DMS114 treated with DMSO at 0.1 percent for 48 hours (cell line): Measurements from ENCODE around the gene LIMK2.
"Not testable (repeated sequence)": the region's sequence is repeated elsewhere in the genome, so short reads cannot be mapped to it uniquely, and the experiment has no call there.

Experiments used
- DNase-seq: peaks from one replicate; lab custom pipeline; 2025; ENCODE audit not compliant: unreplicated experiment; lab: John Stamatoyannopoulos, UW

LIMK2 gene

DNA sequence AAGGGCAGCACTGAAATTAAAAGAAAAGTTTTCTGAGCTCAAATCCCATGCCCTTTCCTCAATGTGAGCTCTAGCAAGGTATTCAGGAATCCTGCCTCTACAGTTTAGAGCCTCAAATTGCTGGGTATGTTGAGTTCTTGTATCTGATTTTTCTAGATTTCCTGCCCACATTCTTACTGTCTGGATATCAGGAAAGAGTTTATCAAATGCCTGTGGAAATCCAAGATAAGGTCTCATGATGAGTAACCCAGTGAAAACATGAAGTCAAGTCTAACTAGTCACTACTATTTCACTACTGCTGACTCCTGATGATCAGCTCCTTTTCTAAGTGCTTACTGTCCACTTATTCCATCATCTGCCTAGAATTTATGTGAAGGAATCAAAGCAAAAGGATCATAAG is 29.8 kb downstream of the LIMK2 start:
- DNase-seq, result no peak

DNA sequence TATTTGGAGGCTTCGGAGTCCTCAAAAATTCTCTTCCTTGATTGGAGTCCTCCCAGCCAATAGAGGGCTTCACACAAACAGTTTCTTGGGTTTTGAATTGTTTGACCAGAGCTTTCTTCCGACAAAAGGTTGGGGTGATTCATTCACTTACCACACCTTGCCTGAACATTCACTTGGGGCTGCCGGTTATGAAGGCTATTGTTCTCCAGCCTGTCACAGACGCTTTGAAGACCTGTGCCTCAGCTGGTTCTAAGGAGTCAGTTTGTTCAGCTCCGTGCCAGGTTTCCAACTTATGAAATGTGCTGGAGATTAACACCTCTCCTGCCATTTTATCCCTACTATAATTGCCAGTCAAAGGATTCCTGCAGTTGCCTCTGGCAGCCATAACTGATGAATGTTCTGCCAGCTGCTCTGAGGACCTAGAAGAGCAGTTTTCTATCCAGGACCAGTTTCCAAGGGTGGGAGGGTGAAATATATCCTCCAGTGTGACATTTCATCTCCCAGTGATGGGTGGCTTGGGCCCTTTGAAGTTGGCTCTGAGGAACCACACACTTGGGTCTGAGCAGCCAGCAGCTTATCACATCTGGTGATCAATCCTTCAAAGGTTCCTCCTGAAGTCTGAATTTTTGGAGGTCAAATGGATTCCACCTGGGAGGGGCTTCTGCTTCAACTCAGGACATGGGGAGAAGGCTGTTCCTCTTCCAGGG is 31.4 kb downstream of the LIMK2 start:
- DNase-seq, result no peak

DNA sequence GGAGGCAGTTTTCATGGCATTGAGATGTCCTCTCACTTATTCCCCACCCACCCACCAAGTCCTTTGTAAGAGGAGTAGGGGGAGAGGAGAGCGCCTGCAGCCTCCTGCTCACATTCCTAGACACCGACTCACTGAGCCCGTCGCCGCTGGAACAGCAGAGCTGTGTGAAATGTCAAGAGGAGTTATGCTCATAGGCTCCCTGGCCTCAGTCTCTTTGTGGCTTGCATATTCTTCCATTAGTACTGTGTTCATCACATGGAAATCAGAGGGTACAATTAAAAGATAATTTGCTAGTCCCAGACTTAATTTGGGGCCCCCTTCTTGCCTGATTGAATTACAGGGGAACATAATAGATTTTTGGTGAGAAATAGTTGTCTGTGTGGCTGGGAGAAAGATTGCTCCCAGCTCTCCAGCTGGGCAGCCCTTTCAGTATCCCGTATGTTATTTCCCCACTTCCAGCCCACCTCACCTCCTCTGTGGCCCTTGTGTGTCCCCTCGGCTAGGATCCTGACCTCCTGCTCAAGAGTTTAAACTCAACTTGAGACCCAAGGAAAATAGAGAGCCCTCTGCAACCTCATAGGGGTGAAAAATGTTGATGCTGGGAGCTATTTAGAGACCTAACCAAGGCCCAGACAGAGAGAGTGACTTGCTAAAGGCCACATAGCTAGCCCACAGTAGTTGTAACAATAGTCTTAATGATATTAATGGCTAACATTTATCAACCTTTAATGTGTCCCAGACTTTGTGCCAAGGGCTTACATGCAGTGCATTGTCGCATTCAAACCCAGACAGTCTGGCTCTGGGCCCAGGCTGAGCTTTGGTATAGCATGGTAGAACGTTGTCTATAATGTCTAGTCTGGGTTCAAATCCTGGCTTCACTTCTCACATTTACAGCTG is 32.2 kb downstream of the LIMK2 start:
- no peak for DNase-seq

DNA sequence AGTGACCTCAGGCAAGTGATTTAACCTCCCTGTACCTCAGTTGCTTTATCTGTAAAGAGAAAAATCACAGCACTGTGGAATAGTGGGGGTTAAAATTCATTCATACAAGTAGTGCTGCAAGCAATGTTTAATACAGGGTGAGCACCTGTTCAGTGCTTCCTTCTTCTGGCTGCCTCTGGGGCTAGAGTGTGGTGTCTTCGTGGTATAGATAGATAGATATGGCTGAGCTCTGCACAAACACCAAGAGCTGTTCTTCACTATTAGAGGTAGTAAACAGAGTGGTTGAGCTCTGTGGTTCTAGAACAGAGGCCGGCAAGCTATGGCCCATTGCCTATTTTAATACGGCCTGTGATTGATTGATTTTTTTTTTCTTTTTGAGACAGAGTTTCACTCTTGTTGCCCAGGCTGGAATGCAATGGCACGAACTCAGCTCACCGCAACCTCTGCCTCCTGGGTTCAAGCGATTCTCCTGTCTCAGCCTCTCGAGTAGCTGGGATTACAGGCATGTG is 32.9 kb downstream of the LIMK2 start:
- DNase-seq, result no peak

DNA sequence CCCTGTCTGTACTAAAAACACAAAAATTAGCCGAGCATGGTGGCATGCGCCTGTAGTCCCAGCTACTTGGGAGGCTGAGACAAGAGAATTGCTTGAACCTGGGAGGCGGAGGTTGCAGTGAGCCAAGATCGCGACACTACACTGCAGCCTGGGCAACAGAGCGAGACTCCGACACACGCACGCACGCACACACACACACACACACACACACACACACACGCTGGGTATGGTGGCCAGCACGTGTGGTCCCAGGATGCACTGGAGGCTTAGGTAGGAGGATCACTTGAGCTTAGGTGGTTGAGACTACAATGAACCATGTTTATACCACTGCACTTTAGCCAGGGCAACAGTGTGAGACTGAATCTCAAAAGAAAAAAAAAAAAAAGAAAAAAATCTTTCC is 33.9 kb downstream of the LIMK2 start:
- DNase-seq, result not testable (repeated sequence)

DNA sequence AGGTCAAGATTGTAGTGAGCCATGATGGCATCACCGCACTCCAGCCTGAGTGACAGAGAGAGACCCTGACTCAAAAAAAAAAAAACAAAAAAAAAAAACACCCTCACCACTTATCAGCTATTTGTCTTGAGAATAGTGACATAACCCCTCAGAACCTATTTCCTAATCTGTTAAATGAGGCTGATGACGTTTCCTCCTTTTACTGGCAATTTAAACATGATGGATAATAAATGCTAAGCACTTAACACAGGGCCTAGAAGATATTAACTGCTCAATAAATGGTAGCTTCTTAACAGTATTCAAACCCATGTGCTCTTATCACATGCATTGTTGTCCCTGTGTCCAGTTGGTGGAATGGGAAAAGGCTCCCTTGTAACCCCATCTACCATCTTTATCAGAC is 34.6 kb downstream of the LIMK2 start:
- DNase-seq, result no peak

DNA sequence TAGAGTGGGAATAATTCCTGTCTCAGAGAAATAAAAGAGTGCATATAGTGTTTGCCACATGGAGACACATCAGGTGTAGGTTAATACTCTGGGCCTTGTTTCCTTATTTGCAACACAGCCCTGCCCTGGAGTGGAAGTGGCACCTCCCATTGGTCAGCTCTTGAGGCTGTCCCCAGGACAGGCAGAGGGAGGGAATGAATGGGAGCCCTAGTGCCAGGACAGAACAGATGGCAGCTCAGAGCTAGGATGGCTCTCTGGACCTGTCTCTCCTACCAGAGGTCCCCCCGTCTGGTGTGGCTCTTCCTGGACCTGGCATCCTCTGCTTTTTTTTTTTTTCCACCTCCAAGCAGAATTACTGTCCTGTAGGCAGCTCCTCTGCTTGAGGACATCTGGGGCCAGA is 35.6 kb downstream of the LIMK2 start:
- no peak for DNase-seq

DNA sequence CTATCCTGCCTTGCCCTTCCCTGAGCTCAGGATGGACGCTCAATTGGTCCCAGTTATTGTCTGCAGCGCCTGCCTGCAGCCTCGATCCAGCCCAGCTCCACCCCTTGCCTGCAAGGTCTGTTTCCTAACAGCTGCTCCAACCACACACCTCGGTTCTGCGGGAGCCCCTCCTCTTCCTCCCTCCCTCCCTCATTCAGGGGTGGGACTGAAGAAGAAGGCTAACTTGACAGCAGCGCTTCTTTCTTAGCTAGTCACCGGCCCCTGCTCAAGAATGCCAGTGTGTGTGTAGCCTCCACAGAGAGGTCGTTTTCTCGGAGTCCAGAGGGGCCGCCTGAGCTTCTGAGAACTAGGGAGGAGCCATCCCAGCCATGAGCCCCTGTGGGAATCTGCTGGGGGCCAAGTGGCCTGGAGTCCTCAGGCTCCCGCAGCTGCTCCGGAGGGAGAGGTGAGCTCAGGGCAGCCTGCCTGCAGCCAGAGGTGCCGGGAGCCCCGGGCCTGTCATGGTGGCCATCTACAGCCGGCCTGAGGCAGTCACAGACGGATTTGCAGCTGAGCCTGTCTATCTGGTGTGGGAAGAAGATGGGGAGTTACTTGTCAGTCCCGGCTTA is 36.1 kb downstream of the LIMK2 start:
- DNase-seq, result no peak

DNA sequence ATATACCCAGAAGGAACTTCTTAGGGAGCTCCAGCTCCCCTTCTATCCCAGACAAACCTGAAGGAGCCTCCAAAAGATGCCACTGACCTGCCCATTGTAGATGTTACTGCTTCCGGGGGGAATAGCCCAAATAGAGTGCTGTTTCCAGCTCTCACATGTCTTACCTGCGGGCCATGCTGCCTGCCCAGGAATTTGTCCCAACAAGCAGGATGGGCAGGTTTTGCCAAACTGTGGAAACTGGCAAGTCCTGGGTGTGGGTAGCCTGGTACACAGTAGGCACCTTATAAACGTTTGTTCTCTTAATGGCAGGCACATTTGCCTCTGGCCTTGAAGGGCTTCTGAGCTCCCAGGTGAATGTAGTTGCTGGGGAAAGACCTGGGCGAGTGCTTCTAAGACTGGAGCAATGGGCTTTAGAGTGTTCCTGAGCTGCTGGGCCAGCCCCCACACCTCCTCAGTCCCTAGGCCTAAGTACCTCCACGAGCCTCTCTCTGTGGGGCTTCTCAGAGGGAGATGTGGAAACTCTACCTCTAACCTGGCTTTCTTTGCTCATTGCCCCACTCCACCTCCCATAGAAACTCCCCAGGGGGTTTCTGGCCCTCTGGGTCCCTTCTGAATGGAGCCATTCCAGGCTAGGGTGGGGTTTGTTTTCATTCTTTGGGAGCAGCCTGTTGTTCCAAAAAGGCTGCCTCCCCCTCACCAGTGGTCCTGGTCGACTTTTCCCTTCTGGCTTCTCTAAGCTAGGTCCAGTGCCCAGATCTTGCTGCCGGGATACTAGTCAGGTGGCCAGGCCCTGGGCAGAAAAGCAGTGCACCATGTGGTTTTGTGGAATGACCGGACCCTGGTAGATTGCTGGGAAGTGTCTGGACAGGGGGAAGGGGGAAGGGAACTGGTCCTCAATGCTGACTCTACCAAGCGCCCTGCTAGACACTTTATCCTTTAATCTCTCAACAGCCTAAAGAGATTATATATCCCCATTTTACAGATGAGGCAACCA is 37.2 kb downstream of the LIMK2 start:
- DNase-seq, result no peak

DNA sequence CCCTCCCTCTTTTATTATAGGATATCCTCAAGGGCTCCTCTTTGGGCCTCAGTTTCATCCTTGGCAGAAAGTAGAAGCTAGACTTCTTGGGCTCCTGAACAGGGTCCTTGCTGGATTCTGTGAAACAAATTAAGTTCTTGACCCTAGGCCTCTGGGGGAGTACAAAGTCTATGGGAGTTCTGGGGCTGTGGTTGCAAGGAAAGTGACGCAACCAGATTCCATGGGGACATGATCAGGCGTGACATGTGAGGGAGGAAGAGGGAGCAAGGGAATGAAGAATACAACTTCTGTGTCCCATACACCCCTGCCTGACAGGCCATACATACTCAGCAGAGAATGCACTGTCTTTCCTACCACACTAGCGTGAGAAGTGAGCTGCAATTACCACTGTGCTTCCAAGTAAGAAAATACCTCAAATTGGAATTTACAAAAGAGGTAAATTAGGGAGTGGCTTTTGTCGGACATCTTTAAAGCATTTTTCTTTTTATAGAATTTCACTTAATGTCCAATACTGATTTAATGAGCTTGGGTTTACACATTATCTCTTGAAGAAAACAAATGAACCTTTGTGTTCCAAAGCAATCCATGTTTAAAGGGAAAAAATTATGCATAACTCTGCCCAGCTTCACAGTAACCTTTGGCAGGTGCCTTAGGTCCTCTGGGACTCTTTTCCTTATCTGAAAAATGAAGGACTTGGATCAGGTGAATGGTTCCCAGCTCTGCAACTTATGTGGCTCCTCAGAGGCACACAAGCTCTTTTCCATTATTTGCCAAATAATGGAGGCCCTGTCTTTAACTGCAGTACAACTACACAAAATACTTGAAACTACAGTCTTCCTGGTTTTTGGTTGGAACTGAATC is 38.9 kb downstream of the LIMK2 start:
- no peak for DNase-seq

DNA sequence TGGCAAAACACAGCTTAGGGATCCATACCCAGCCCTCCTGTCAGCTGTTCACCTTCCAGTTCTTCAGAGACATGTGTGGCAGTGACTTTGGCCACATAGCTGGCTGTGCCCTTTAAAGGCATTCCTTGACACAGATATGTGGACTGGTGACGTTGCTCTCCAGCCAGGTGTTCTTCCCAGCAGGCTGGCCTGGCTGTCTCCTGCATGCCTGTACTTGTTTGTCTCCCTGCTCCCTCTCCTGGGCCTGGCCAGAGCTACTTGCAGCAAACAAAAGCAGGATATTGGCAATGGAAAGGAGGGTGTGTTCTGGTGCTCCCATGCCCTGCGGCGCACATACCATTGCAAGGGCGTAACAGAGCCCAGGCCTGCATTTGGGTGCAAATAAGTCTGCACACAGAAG is 41.9 kb downstream of the LIMK2 start:
- DNase-seq, result no peak

DNA sequence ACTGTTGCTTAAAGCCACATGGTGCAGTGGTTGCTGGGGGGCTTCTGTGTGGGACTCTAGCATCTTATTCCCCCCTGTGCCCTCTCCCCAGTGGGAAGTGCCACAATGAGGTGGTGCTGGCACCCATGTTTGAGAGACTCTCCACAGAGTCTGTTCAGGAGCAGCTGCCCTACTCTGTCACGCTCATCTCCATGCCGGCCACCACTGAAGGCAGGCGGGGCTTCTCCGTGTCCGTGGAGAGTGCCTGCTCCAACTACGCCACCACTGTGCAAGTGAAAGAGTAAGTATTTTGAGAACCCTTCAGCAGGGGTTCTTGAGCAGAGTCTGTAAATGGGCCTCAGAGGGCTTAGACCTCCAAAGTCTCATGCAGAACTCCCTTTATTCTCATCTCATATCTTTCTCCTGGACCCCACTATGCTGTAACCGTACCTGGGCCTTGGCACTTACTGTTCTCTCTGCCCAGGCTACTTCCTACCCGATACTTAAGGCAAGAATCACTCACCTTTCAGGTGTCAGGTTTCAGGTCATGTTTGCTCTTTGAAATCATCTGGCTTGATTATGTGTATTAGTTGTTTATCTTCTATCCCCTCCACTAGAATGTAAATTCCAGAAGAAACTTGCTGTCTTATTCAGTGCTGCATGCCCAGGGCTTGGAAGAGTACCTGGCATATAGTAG is 47.8 kb downstream of the LIMK2 start:
- DNase-seq, result no peak

DNA sequence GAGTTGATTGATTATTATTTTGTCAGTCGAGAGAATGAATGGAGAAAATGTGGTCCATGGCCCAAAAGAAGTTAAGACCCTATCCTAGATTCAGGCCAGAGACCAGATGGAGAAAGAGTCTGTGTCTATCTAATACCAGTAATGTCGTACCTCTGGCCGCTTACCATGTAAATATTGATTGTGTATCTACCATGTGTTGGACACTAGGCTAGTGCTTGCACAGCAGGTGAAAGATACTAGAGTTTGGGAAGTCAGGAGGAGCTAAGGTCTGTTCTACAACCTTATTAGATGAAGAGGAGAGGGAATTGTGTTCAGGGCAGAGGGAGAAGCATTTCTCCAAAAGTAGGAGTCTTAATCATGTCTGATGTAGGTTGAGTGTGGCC is 48.4 kb downstream of the LIMK2 start:
- DNase-seq, result no peak

DNA sequence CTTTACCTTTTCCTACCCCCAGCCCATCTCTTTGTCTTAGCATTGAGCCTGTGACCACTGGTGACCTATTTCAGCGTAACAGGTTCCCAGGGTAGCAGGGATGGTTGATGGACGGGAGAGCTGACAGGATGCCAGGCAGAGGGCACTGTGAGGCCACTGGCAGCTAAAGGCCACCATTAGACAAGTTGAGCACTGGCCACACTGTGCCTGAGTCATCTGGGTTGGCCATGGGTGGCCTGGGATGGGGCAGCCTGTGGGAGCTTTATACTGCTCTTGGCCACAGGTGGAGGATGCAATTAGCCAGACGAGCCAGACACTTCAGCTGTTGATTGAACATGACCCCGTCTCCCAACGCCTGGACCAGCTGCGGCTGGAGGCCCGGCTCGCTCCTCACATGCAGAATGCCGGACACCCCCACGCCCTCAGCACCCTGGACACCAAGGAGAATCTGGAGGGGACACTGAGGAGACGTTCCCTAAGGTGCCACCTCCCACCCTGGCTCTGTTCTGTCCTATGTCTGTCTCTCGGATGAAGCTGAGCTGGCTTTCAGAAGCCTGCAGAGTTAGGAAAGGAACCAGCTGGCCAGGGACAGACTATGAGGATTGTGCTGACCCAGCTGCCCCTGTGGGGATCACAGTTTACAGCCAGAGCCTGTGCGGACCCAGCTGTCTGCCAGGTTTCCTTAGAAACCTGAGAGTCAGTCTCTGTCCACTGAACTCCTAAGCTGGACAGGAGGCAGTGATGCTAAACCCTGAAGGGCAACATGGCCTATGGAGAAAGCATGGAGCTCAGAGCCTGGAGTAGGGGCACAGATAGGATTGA is 50.4 kb downstream of the LIMK2 start:
- DNase-seq, result no peak

DNA sequence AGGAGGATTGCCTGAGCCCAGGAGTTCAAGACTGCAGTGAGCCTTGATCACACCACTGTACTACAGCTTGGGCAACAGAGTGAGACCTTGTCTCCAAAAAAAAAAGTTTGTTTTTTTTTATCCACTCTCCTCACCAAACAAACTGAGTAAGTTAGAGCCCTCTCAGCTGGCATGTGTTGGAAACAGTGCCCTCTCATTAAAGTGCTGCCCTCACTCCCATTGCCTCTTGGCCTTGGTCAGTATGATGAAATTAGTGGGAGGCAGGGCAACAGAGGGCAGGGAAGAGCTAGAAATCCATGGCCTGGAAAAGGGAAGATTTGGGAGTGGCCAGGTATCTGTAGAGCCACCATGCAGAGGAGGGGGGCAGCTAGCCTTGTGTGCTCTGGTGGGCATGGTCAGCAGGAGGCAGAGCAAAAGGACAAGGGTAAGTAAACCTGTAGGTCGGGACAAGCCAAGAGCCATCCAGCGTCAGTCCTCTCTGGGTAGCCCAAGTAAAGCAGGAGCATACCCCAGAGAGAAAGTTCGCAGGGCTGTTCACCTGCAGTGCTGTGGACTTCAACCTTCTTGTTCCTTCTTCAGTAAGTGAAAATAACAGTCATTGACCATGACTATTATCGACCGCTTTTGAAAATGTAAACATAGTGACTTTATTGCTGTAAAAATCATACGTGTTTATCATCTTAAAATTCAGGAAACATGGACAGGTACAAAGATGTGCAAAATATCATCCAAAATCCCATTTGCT is 52.0 kb downstream of the LIMK2 start:
- DNase-seq, result no peak

DNA sequence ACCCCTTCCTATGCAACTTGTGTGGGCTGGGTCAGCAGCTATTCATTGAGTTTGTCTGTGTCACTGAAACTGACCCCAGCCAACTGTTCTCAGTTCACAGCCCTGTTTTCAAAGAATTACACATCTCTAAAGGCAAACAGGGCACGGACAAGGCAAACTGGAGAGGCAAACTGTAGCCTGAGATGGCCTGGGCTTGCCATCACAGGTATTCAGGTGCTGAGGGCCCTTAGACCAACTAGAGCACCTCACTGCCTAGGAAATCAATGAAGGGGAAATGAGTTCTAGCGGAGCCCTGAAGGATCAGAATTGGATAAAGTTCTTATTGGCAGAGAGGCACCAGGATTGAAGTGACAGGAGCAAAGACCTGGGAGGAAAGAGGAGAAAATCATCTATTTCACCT is 56.2 kb downstream of the LIMK2 start:
- no peak for DNase-seq

DNA sequence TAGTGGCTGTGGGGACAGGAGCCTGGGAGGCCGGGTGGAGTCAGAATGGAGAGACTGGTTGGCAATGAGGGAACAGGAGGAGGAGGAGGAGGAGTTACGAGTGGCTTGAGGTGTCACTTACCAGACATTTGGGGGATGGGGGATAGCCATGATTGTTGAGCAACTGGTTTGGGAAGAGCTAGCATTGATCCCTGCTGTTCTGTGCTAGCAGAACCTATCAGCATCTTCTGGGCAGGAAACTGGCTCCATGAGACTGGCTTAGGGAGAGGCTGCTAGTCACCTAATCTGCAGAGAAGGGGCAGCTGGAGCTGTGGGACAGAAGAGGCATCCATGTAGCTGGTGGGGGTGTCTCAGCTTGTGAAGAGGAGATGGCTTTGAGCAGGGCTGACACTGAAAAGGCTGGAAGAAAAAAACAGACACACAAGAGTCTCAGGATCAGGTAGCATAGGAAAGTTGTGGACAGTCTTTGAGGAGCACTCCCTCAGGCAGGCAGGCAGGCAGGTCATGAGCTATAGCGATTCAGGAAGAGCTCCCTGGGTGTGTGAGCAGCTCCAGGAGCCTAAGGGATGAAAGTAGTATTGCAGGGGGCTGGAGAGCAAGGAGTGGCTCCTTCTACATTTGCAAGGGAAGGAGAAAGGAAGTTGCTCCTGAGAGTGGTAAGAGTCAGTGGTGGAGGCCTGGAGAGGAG is 57.9 kb downstream of the LIMK2 start:
- DNase-seq, result no peak
